ENCODE results near the gene UBE2R2. TPM values are rescaled to one million over a fixed set of nuclear protein-coding genes. Genes with fewer than 3 reads are reported as not detected.

The UBE2R2 gene
- total and polyA plus RNA-seq, 2 of the 4 experiments (the other 2 are of a cell fraction), result 12.7 to 24.8 TPM

- H4K91ac ChIP-seq (ENCODE audit: insufficient read depth, low read depth, low read length), result no peak overlapping the region
- H3K18ac ChIP-seq (ENCODE audit: low read depth, low read length), result no peak overlapping the region
- H3K4ac ChIP-seq (ENCODE audit: low read depth, low read length), result no peak overlapping the region
- H3K27ac ChIP-seq (ENCODE audit: insufficient read depth, low read length), result no peak overlapping the region
- H3K27me3 ChIP-seq (ENCODE audit: control insufficient read depth, insufficient read depth, low read length), result no peaks in the 10 kb centered on the region
- no peak overlapping the region for H2AK5ac ChIP-seq (ENCODE audit: low read depth, low read length)
- ChIA-PET POLR2A (ENCODE audit: unreplicated experiment) (interaction anchor here (0.5 kb wide), 1 partner anchor 548 kb away, joined by 3 read pairs; no protein-coding TSS in a partner anchor), CTCF (interaction anchor here (0.6 to 1.6 kb wide), 13 partner anchors 9 to 475 kb away, joined by 3 to 9 read pairs (median 3); no protein-coding TSS in a partner anchor)
- H3K14ac ChIP-seq (replicated peaks; ENCODE audit: low read depth, low read length), result no peak overlapping the region
- no peaks in the 10 kb centered on the region for H3K79me1 ChIP-seq (ENCODE audit: low read depth in 1 of 2, low read length in 2 of 2)
- no peak overlapping the region for H2BK5ac ChIP-seq (ENCODE audit: low read depth, low read length, poor library complexity, severe bottlenecking)
- peaks cover 4% of the 10 kb centered on the region; the same call in 1 of the 2 replicates for H3K4me1 ChIP-seq (ENCODE audit: control insufficient read depth, insufficient read depth, low read length)
- no CpG with 5 or more reads among the region's 6 CpGs for WGBS, 2 experiments (ENCODE audit: extremely low coverage in 2 of 2, insufficient read length in 1 of 2)
- no peak overlapping the region for H3K56ac ChIP-seq (ENCODE audit: extremely low read depth, insufficient read depth, low read length)
- in situ Hi-C loops (cut with MboI; ENCODE audit: low sequenced_read_pairs) (no loop called here), intact Hi-C loops (cut with micrococcal nuclease) (loop anchor here (1.0 kb wide), 1 partner anchor 41 kb away; no protein-coding TSS in a partner anchor), dilution Hi-C loops (cut with HindIII; ENCODE audit: low sequenced_read_pairs, unreplicated experiment) (no loop called here)
- no TSS peak for BruUV-seq (replicated peaks)
- H2BK120ac ChIP-seq (ENCODE audit: low read depth, low read length), result no peak overlapping the region
- TF ChIP-seq CTCF (conservative IDR thresholded peaks at IDR 0.05; ENCODE audit: low read depth, low read length), result peak; percentile 75
- peak; percentile 70 for TF ChIP-seq RAD21 (IDR thresholded peaks at IDR 0.05; ENCODE audit: low read length)
- TF ChIP-seq CHD1 (IDR thresholded peaks at IDR 0.05; ENCODE audit: low read depth, low read length), result no peak
- TF ChIP-seq SMC3 (IDR thresholded peaks at IDR 0.05; ENCODE audit: low read depth, low read length), result peak; percentile 63
- no peak overlapping the region for H2BK20ac ChIP-seq (ENCODE audit: low read depth, low read length)
- ATAC-seq (ENCODE audit: low read depth) (peak; percentile 72), DNase-seq (peak; percentile 59)
- H3K9me3 ChIP-seq (ENCODE audit: control insufficient read depth, insufficient read depth, low read length), result no peaks in the 10 kb centered on the region
- H4K5ac ChIP-seq (ENCODE audit: low read depth, low read length), result no peak overlapping the region
- H3K9ac ChIP-seq (ENCODE audit: low read depth, low read length), result no peak overlapping the region
- no peak overlapping the region for H3K23ac ChIP-seq (ENCODE audit: low read depth, low read length)
- H4K20me1 ChIP-seq (ENCODE audit: insufficient read depth, low read length), result no peaks in the 10 kb centered on the region
- H2AK9ac ChIP-seq (replicated peaks; ENCODE audit: low read depth, low read length, poor library complexity), result no peak overlapping the region
- H2AFZ ChIP-seq (replicated peaks; ENCODE audit: low read length, poor library complexity), result peak overlapping the region; percentile 76
- H3K36me3 ChIP-seq (ENCODE audit: control insufficient read depth, insufficient read depth, low read length), result no peaks in the 10 kb centered on the region
- no peak overlapping the region for H3K4me3 ChIP-seq (ENCODE audit: insufficient read depth, low read depth, low read length)
- H3K9me1 ChIP-seq (ENCODE audit: insufficient read depth, low read length), result no peaks in the 10 kb centered on the region
- no peak overlapping the region for H4K8ac ChIP-seq (ENCODE audit: low read depth in 2 of 2, low read length in 2 of 2)
- H3K4me2 ChIP-seq (ENCODE audit: low read depth, low read length), result no peak overlapping the region
- H2BK15ac ChIP-seq (ENCODE audit: low read depth, low read length), result no peak overlapping the region
Observed at GRCh38 chr9:33778700-33779351, 38.1 kb upstream of the UBE2R2 start.
